Fibroblast of mammary gland (primary cell): ENCODE measurements around the gene FDCSP.
"Not testable (repeated sequence)": the region's sequence is repeated elsewhere in the genome, so short reads cannot be mapped to it uniquely, and the experiment has no call there.

ENCODE experiments used
- DNase-seq: peaks from one replicate; pipeline ENCODE4 v3.0.0-alpha.2; 2010; ENCODE audit warnings: low read depth
- H3K4me3 ChIP-seq: 2 replicates; pipeline ENCODE4 v1.5.1; 2011; ENCODE audit warnings: low read depth, mild to moderate bottlenecking, low read length, moderate library complexity; ENCODE audit not compliant: control insufficient read depth
- CTCF ChIP-seq: conservative IDR thresholded peaks from 2 replicates; pipeline ENCODE4 v1.5.1; 2011; ENCODE audit warnings: low read depth, low read length, inconsistent platforms; ENCODE audit not compliant: control insufficient read depth, insufficient read depth

FDCSP gene

GRCh38 chr4:70239131-70239883, 13.4 kb downstream of the FDCSP start:
- H3K4me3 ChIP-seq = no peak overlapping the region
- DNase-seq = no peak
- no peak for TF ChIP-seq CTCF

- no peak for DNase-seq
- TF ChIP-seq CTCF = no peak
- no peak overlapping the region for H3K4me3 ChIP-seq
These were observed 14.1 kb downstream of the FDCSP start for GRCh38 chr4:70239884-70240591.

- not testable (repeated sequence) for H3K4me3 ChIP-seq
These were observed 16.4 kb downstream of the FDCSP start, which contains the start of gene CSN3 for GRCh38 chr4:70242297-70242696. Gene CSN3 (plus strand): TSS chr4:70242597. CDS start chr4:70244820, 2,223 bp downstream.

GRCh38 chr4:70243091-70243490, 17.2 kb downstream of the FDCSP start:
- DNase-seq = no peak
- no peak for TF ChIP-seq CTCF
- H3K4me3 ChIP-seq = no peak overlapping the region

More at GRCh38 chr4:70242297-70242696, 16.4 kb downstream of the FDCSP start, which contains the start of gene CSN3:
- not testable (repeated sequence) for DNase-seq

GRCh38 chr4:70251250-70251944, 25.5 kb downstream of the FDCSP start:
- H3K4me3 ChIP-seq = no peak overlapping the region
- TF ChIP-seq CTCF = no peak
- DNase-seq = no peak

- DNase-seq = no peak
- H3K4me3 ChIP-seq = no peak overlapping the region
- TF ChIP-seq CTCF = no peak
These were observed 26.0 kb downstream of the FDCSP start for GRCh38 chr4:70251945-70252277.

- DNase-seq = peak; percentile 3
- H3K4me3 ChIP-seq = no peak overlapping the region
- peak; percentile 3 for TF ChIP-seq CTCF
These were observed 43.8 kb downstream of the FDCSP start for GRCh38 chr4:70269674-70270073.
